Activated CD4-positive, alpha-beta T cell treated with anti-CD3 and anti-CD28 coated beads for 36 hours (primary cell): ENCODE measurements around the gene MAST1. TPM values are rescaled to one million over a fixed set of nuclear protein-coding genes. Genes with fewer than 3 reads are reported as not detected.
A peak's percentile ranks its signal among the peaks of the same experiment; 100 is the strongest.

Source experiments
- ATAC-seq: fragments of 200-7000 bp; cut with Tn5 transposase; one replicate; pipeline ENCODE4 v1.10.0; 2021; ENCODE audit warnings: mild to moderate bottlenecking, moderate library complexity
- CTCF ChIA-PET: fragments of 350-600 bp; sonication (Branson Sonifier 250); formaldehyde crosslinking; loops from one replicate; lab custom pipeline; 2021; ENCODE audit warnings: antibody characterized with exemption; lab: Charles Lee
- POLR2A ChIA-PET: fragments of 350-600 bp; sonication (Branson Sonifier 250); formaldehyde crosslinking; loops from one replicate; lab custom pipeline; 2021; ENCODE audit warnings: antibody characterized with exemption, inconsistent platforms; lab: Charles Lee
- DNase-seq: peaks from one replicate; pipeline ENCODE4 v3.0.0-alpha.2; 2020
- H3K27ac Mint-ChIP-seq: one replicate; pipeline ENCODE4 v1.8.0; 2021; ENCODE audit warnings: mixed read lengths
- H3K27me3 Mint-ChIP-seq: one replicate; pipeline ENCODE4 v1.8.0; 2021; ENCODE audit warnings: mixed read lengths
- H3K36me3 Mint-ChIP-seq: one replicate; pipeline ENCODE4 v1.8.0; 2021; ENCODE audit warnings: low read depth, mixed read lengths
- H3K4me1 Mint-ChIP-seq: one replicate; pipeline ENCODE4 v1.8.0; 2021; ENCODE audit warnings: mixed read lengths
- H3K4me3 Mint-ChIP-seq: one replicate; pipeline ENCODE4 v1.8.0; 2021; ENCODE audit warnings: mild to moderate bottlenecking, moderate library complexity, mixed read lengths
- H3K9me3 Mint-ChIP-seq: one replicate; pipeline ENCODE4 v1.8.0; 2021; ENCODE audit warnings: low read depth, mixed read lengths
- intact Hi-C, 2 experiments: fragments of 100-400 bp; cut with DNase I in 1 of 2; cut with micrococcal nuclease in 1 of 2; formaldehyde crosslinking; loops; one replicate each; pipeline versions ENCODE4 v1.14.2 to v1.15.1; 2022 to 2024; cut with DNase I, micrococcal nuclease
- total RNA-seq, 2 experiments: library from RNA; stranded (reverse); gene quantifications; one replicate each; pipeline ENCODE4 v1.2.3, GENCODE V29; 2021

Gene MAST1
- total RNA-seq, 2 experiments from 2014 or later = 1.8 to 2.7 TPM

DNA sequence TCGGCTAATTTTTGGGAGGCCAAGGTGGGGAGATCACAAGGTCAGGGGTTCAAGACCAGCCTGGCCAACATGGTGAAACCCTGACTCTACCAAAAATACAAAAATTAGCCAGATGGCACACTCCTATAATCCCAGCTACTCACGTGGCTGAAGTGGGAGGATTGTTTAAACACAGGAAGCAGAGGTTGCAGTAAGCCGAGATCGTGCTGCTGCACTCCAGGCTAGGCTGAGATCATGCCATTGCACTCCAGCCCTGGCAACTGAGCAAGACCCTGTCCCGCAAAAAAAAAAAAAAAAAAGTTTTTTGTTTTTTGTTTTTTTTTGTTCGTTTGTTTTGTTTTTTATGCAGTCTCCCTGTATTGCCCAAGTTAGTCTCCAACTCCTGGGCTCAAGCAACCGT lies 21.2 kb downstream of the MAST1 start:
- Mint-ChIP-seq H3K27ac (no peak overlapping the region), H3K27me3 (no peaks in the 10 kb centered on the region), H3K4me1 (no peaks in the 10 kb centered on the region), H3K36me3 (no peaks in the 10 kb centered on the region), H3K4me3 (no peak overlapping the region), H3K9me3 (no peaks in the 10 kb centered on the region)
- no peak for ATAC-seq
- no peak for DNase-seq
- ChIA-PET POLR2A (no interaction called here), CTCF (interaction anchor here (0.6 to 1.8 kb wide), 2 partner anchors 12 to 296 kb away, joined by 3 to 7 read pairs; no protein-coding TSS in a partner anchor)
- intact Hi-C loops = loop anchor here in 1 of 2 experiments (5.0 kb wide), 1 partner anchor 37 kb away; no protein-coding TSS in a partner anchor

- DNase-seq (no peak), ATAC-seq (no peak)
- Mint-ChIP-seq H3K4me3 (no peak overlapping the region), H3K36me3 (no peaks in the 10 kb centered on the region), H3K27me3 (peaks cover 4% of the 10 kb centered on the region), H3K4me1 (peaks cover 7% of the 10 kb centered on the region), H3K27ac (no peak overlapping the region), H3K9me3 (no peaks in the 10 kb centered on the region)
- CTCF ChIA-PET = interaction anchor here (0.5 to 1.8 kb wide), 10 partner anchors 8 to 1980 kb away, joined by 3 to 6 read pairs (median 4); partner anchors contain the start of genes ZNF490 and ZNF791
- intact Hi-C loops = no loop called here
- POLR2A ChIA-PET = no interaction called here
These were observed 25.8 kb downstream of the MAST1 start for GRCh38 chr19:12864143-12864542.

DNA sequence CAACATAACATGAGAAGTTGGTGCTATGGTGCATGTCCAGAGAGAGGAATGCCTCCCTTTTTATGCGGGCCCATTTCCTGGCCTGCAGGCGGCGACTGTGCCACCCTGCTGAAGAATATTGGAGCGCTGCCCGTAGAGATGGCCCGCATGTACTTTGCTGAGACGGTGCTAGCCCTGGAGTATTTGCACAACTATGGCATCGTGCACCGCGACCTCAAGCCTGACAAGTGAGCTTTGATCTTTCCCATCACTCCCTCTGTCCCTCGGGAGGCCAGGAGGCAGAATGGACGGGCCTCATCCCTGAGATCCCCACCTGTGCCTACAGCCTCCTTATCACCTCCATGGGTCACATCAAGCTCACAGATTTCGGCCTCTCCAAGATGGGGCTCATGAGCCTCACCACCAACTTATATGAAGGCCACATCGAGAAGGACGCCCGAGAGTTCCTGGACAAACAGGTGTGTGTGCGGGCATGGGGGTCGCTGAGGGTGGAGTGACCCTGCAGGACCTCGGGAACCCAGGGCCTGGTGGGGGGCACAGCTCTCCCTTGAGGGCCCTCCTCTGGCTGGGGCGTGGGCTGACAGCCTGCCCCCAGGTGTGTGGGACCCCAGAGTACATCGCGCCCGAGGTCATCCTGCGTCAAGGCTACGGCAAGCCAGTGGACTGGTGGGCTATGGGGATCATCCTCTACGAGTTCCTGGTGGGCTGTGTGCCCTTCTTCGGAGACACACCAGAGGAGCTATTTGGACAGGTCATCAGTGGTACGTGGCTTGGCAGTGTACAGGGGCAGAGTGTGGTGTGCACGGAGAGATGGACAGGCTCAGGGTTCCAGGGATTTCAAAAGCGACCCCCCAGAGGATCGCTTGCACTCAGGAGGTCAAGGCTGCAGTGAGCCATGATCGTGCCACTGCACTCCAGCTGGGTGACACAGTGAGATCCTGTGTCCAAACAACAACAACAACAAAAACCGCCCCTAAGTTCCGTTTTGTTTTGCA lies 26.7 kb downstream of the MAST1 start:
- DNase-seq (no peak), ATAC-seq (no peak)
- no peaks in the 10 kb centered on the region for H3K36me3 Mint-ChIP-seq
- POLR2A ChIA-PET = no interaction called here
- H3K4me1 Mint-ChIP-seq = peaks cover 7% of the 10 kb centered on the region
- H3K27me3 Mint-ChIP-seq = peaks cover 4% of the 10 kb centered on the region
- CTCF ChIA-PET = interaction anchor here (0.6 to 1.8 kb wide), 7 partner anchors 7 to 255 kb away, joined by 3 to 4 read pairs (median 3); partner anchors contain the start of genes ZNF490 and ZNF791
- no peak overlapping the region for H3K27ac Mint-ChIP-seq
- no peak overlapping the region for H3K4me3 Mint-ChIP-seq
- no peaks in the 10 kb centered on the region for H3K9me3 Mint-ChIP-seq
- intact Hi-C loops = no loop called here

DNA sequence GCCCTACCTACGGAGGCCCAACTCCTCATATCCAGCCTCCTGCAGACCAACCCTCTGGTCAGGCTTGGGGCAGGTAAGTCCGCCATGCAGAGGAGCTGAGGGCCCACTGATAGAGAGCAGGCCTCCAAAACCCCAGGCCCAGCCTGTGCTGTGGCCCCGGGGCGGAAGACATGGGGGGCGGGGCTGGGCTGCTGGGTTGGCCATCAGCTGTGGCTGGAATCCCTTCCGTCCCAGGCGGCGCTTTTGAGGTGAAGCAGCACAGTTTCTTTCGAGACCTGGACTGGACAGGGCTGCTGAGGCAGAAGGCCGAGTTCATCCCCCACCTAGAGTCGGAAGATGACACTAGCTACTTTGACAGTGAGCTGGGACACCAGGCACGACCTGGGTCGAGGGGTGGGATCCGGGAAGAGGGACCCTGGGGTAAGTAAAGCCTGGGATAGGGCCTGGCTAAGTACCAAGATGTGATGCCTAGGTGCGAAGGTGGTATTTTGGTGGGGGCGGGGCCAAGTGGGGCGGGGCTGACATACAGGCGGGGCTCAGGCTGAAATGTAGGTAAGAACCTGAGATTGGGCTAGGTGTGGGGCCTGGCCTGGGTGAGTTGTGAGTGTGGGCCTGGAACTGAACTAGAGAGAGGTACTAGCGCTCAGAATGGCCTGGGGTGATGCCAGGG lies 27.6 kb downstream of the MAST1 start:
- no peak for ATAC-seq
- no peak overlapping the region for H3K4me3 Mint-ChIP-seq
- CTCF ChIA-PET = no interaction called here
- H3K27me3 Mint-ChIP-seq = peaks cover 4% of the 10 kb centered on the region
- no peak for DNase-seq
- H3K27ac Mint-ChIP-seq = no peak overlapping the region
- no peaks in the 10 kb centered on the region for H3K9me3 Mint-ChIP-seq
- POLR2A ChIA-PET = no interaction called here
- peaks cover 7% of the 10 kb centered on the region for H3K4me1 Mint-ChIP-seq
- intact Hi-C loops = no loop called here
- no peaks in the 10 kb centered on the region for H3K36me3 Mint-ChIP-seq

DNA sequence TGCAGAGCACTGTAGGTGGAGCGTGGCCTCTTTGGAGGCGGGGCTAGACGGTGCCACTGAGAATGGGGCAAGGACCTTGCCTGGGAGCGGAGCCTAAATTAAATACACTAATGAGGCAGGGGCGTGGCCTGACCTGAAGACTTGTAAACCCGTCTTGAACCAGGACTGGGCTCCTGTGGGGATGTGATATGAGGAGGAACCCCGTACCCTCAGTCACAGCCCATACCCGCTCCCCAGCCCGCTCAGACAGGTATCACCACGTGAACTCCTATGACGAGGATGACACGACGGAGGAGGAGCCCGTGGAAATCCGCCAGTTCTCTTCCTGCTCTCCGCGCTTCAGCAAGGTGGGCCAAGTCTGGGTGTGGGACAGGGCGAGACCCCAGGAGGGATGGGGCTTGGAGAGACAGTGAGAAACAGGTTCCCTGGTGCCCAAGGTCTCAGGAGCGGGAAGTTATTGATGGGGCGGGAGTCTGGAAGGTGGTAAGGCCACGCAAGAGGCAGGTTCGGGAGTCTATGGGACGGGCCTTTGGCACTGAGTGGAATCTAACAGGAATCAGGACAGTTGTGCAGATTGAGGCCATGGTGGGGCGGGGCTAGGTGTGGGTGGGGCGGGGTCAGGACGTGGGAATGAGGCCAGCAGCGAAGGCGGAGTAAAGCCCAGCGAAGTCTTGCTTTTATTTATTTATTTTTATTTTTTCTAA lies 28.3 kb downstream of the MAST1 start:
- ATAC-seq = no peak
- Mint-ChIP-seq H3K27me3 (peaks cover 4% of the 10 kb centered on the region), H3K4me1 (peaks cover 7% of the 10 kb centered on the region), H3K4me3 (no peak overlapping the region), H3K36me3 (no peaks in the 10 kb centered on the region), H3K9me3 (no peaks in the 10 kb centered on the region), H3K27ac (no peak overlapping the region)
- intact Hi-C loops = no loop called here
- no peak for DNase-seq
- ChIA-PET POLR2A (no interaction called here), CTCF (interaction anchor here (1.0 to 1.5 kb wide), 2 partner anchors 18 to 107 kb away, joined by 3 to 8 read pairs; no protein-coding TSS in a partner anchor)

DNA sequence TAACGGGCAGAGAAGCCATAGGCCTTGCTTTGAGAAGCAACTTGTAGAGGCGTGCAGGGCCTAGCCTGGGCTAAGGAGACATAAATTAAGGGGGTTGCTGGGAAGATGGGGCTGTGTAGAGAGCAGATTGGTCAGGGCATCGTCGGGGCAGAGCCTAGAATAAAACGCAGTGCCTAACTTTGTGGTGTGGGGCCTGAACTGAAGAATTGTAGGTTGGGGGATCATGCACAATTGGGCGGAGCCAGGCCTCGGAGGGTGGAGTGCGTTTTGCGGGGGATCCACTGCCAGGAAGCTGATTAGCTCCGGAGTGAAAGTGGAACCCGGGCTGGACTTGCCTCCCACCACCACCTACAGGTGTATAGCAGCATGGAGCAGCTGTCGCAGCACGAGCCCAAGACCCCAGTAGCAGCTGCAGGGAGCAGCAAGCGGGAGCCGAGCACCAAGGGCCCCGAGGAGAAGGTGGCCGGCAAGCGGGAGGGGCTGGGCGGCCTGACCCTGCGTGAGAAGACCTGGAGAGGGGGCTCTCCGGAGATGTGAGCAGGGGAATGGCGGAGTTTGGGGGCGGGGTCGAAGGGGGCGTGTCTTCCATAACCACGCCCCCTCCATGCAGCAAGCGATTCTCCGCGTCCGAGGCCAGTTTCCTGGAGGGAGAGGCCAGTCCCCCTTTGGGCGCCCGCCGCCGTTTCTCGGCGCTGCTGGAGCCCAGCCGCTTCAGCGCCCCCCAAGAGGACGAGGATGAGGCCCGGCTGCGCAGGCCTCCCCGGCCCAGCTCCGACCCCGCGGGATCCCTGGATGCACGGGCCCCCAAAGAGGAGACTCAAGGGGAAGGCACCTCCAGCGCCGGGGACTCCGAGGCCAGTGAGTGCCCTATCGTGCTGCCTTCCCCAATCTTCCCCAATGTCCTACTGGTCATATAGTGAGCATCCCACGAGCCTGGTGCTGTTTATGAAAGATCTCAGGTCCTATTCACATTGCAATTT lies 29.1 kb downstream of the MAST1 start:
- ChIA-PET POLR2A (no interaction called here), CTCF (interaction anchor here (1.0 to 1.5 kb wide), 2 partner anchors 17 to 107 kb away, joined by 3 to 8 read pairs; no protein-coding TSS in a partner anchor)
- ATAC-seq = peak; percentile 79
- intact Hi-C loops = no loop called here
- H3K27ac Mint-ChIP-seq = no peak overlapping the region
- H3K4me1 Mint-ChIP-seq = peaks cover 7% of the 10 kb centered on the region
- H3K27me3 Mint-ChIP-seq = peaks cover 4% of the 10 kb centered on the region
- no peaks in the 10 kb centered on the region for H3K9me3 Mint-ChIP-seq
- H3K4me3 Mint-ChIP-seq = peak overlapping the region; percentile 54
- H3K36me3 Mint-ChIP-seq = peaks cover 5% of the 10 kb centered on the region
- peak; percentile 86 for DNase-seq

- intact Hi-C loops = no loop called here
- no peaks in the 10 kb centered on the region for H3K9me3 Mint-ChIP-seq
- ATAC-seq (peak; percentile 11), DNase-seq (peak; percentile 45)
- no peak overlapping the region for H3K4me3 Mint-ChIP-seq
- H3K27me3 Mint-ChIP-seq = peaks cover 4% of the 10 kb centered on the region
- no peak overlapping the region for H3K27ac Mint-ChIP-seq
- POLR2A ChIA-PET = no interaction called here
- H3K36me3 Mint-ChIP-seq = peaks cover 16% of the 10 kb centered on the region
- CTCF ChIA-PET = no interaction called here
- H3K4me1 Mint-ChIP-seq = peaks cover 7% of the 10 kb centered on the region
These were observed 30.3 kb downstream of the MAST1 start for GRCh38 chr19:12868540-12869112.

DNA sequence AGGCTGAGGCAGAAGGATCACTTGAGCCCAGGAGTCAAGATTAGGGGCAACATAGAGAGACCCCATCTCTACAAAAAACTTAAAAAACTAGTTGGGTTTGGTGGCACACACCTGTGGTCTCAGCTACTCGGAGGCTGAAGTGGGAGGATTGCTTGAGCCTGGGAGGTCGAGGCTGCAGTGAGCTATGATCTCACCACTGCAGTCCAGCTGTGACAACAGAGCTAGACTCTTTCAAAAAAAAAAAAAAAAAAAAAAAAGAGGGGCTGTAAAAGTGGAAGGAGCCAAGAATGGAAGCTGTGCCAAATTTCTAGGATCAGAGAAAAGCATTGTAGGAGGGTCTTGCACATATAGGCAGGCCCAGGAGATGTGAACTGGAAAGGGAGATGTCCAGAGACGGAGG lies 33.4 kb downstream of the MAST1 start:
- H3K27me3 Mint-ChIP-seq = no peaks in the 10 kb centered on the region

DNA sequence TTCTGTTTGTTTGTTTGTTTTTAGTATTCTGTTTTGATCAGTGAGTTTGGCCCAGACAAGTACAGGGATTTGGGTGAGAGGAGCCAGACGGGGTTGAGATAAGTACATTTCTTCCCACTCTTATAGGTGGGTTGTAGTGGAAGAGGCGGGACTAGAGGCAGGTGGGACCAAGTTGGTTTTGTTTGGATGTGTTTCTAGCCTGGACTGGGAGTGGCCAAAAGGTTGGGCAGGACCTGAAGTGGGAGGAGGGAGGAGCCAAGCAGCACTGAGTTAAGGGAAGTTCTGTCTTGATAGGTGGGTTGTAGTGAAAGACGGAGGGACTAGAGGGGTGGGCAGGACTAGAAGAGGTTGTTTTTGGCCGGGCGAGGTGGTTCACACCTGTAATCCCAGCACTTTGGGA lies 33.9 kb downstream of the MAST1 start:
- H3K27me3 Mint-ChIP-seq = no peaks in the 10 kb centered on the region
- CTCF ChIA-PET = interaction anchor here (0.6 to 2.4 kb wide), 9 partner anchors 8 to 93 kb away, joined by 3 to 11 read pairs (median 4); partner anchors contain the start of gene GCDH

More for the DNA sequence above, 33.4 kb downstream of the MAST1 start:
- ATAC-seq (no peak), DNase-seq (no peak)
- Mint-ChIP-seq H3K9me3 (no peaks in the 10 kb centered on the region), H3K4me1 (peaks cover 5% of the 10 kb centered on the region), H3K27ac (no peak overlapping the region), H3K4me3 (no peak overlapping the region), H3K36me3 (peaks cover 20% of the 10 kb centered on the region)
- POLR2A ChIA-PET = interaction anchor here (1.0 kb wide), 1 partner anchor 17 kb away, joined by 5 read pairs; no protein-coding TSS in a partner anchor
- CTCF ChIA-PET = interaction anchor here (0.6 to 2.4 kb wide), 4 partner anchors 13 to 94 kb away, joined by 4 to 11 read pairs (median 5); partner anchors contain the start of gene GCDH
- intact Hi-C loops = no loop called here

More for the DNA sequence above, 33.9 kb downstream of the MAST1 start:
- Mint-ChIP-seq H3K4me3 (no peak overlapping the region), H3K36me3 (peaks cover 23% of the 10 kb centered on the region), H3K9me3 (no peaks in the 10 kb centered on the region), H3K4me1 (peaks cover under 1% of the 10 kb centered on the region), H3K27ac (no peak overlapping the region)
- DNase-seq (no peak), ATAC-seq (no peak)
- POLR2A ChIA-PET = interaction anchor here (1.0 to 1.7 kb wide), 3 partner anchors 13 to 138 kb away, joined by 4 to 9 read pairs (median 5); partner anchors contain the start of gene TRIR
- intact Hi-C loops = no loop called here
